ENCODE results near the gene DDIT4.
"Not testable (repeated sequence)": the region's sequence is repeated elsewhere in the genome, so short reads cannot be mapped to it uniquely, and the experiment has no call there.

DDIT4 gene

GRCh38 chr10:72296829-72297280 is 23.1 kb downstream of the DDIT4 start:
- not testable (repeated sequence) for DNase-seq

- DNase-seq = peak; percentile 96
Observed at GRCh38 chr10:72297281-72297804, 23.6 kb downstream of the DDIT4 start.

- DNase-seq = peak; percentile 96
Observed at GRCh38 chr10:72297805-72298591, 24.3 kb downstream of the DDIT4 start.

- DNase-seq = peak; percentile 68
Observed at GRCh38 chr10:72298592-72299519, 25.1 kb downstream of the DDIT4 start.

- DNase-seq = peak; percentile 72
Observed at GRCh38 chr10:72303424-72304128, 29.9 kb downstream of the DDIT4 start.

- no peak for DNase-seq
Observed at GRCh38 chr10:72306215-72306760, 32.6 kb downstream of the DDIT4 start.

GRCh38 chr10:72307711-72308110 is 34.0 kb downstream of the DDIT4 start:
- not testable (repeated sequence) for DNase-seq

- DNase-seq = peak; percentile 70
Observed at GRCh38 chr10:72308320-72308987, 34.7 kb downstream of the DDIT4 start.

GRCh38 chr10:72309290-72310240 is 35.8 kb downstream of the DDIT4 start:
- peak; percentile 62 for DNase-seq

- DNase-seq = no peak
Observed at GRCh38 chr10:72310241-72310633, 36.5 kb downstream of the DDIT4 start.

- no peak for DNase-seq
Observed at GRCh38 chr10:72310636-72311035, 36.9 kb downstream of the DDIT4 start.

- DNase-seq = no peak
Observed at GRCh38 chr10:72311667-72312066, 37.9 kb downstream of the DDIT4 start.

- no peak for DNase-seq
Observed at GRCh38 chr10:72312865-72313391, 39.2 kb downstream of the DDIT4 start.

GRCh38 chr10:72314263-72314662 is 40.5 kb downstream of the DDIT4 start:
- DNase-seq = no peak

GRCh38 chr10:72315054-72315453 is 41.3 kb downstream of the DDIT4 start:
- DNase-seq = no peak

- no peak for DNase-seq
Observed at GRCh38 chr10:72315611-72316385, 42.1 kb downstream of the DDIT4 start.

GRCh38 chr10:72316386-72316700 is 42.6 kb downstream of the DDIT4 start:
- no peak for DNase-seq

GRCh38 chr10:72316748-72317435 is 43.2 kb downstream of the DDIT4 start:
- DNase-seq = peak; percentile 69
